H1 (cell line): Measurements from ENCODE around the gene THBS3. TPM values are rescaled to one million over a fixed set of nuclear protein-coding genes. Genes with fewer than 3 reads are reported as not detected.

ENCODE experiments used
- CTCF ChIA-PET: fragments of 300-600 bp; sonication (Branson Sonifier 250); formaldehyde crosslinking; loops from one replicate; lab custom pipeline; 2021; ENCODE audit not compliant: partially characterized antibody; lab: Charles Lee
- POLR2A ChIA-PET: fragments of 300-600 bp; sonication (Branson Sonifier 250); formaldehyde crosslinking; loops from one replicate; lab custom pipeline; 2021; ENCODE audit warnings: inconsistent platforms; ENCODE audit not compliant: partially characterized antibody; lab: Charles Lee
- DNase-seq, 2 experiments: peaks; one replicate each; pipeline versions ENCODE4 v3.0.0 to v3.0.0-alpha.2; 2010 to 2022; ENCODE audit warnings: low spot score in 2 of 2, low read depth in 1 of 2, mixed read lengths in 1 of 2
- FAIRE-seq: peaks from 2 replicates; lab custom pipeline; 2011; peaks lifted over from hg19 to GRCh38; lab: Jason Lieb, UNC
- H2AFZ ChIP-seq: 2 replicates; pipeline ENCODE4 v1.8.1; 2012; ENCODE audit warnings: low read length, inconsistent platforms
- H2AK5ac ChIP-seq: 2 replicates; pipeline ENCODE4 v1.6.1; 2013; ENCODE audit warnings: low read depth, low read length
- H2BK120ac ChIP-seq: replicated peaks from 2 replicates; pipeline ENCODE3; 2013; ENCODE audit warnings: low read depth, low read length, inconsistent platforms
- H2BK12ac ChIP-seq: 2 replicates; pipeline ENCODE4 v1.6.1; 2013; ENCODE audit warnings: low read depth, low read length
- H2BK15ac ChIP-seq: 2 replicates; pipeline ENCODE4 v1.6.1; 2013; ENCODE audit warnings: low read length
- H2BK20ac ChIP-seq: 2 replicates; pipeline ENCODE4 v1.6.1; 2013; ENCODE audit warnings: low read length
- H2BK5ac ChIP-seq: 2 replicates; pipeline ENCODE4 v1.6.1; 2013; ENCODE audit warnings: low read depth, low read length
- H3K14ac ChIP-seq: 2 replicates; pipeline ENCODE4 v1.6.1; 2013; ENCODE audit warnings: inconsistent platforms; ENCODE audit not compliant: insufficient read length
- H3K18ac ChIP-seq: 2 replicates; pipeline ENCODE4 v1.6.1; 2013; ENCODE audit warnings: low read length; ENCODE audit errors: extremely low read depth
- H3K23ac ChIP-seq: 2 replicates; pipeline ENCODE4 v1.6.1; 2013; ENCODE audit warnings: inconsistent platforms; ENCODE audit not compliant: insufficient read length
- H3K23me2 ChIP-seq: 2 replicates; pipeline ENCODE4 v1.6.1; 2013; ENCODE audit warnings: low read depth, low read length
- H3K27ac ChIP-seq: 2 replicates; pipeline ENCODE4 v1.6.1; 2011; ENCODE audit warnings: low read depth, low read length, inconsistent platforms
- H3K27me3 ChIP-seq, 4 experiments: replicated peaks in 1 of 4; 1 replicate in 1 of 4; 2 replicates in 3 of 4; pipeline versions ENCODE4 v1.6.1 to v1.8.1; 2011 to 2013; ENCODE audit warnings: low read length in 3 of 4, mild to moderate bottlenecking in 3 of 4, inconsistent platforms in 2 of 4, mixed read lengths in 2 of 4, moderate library complexity in 1 of 4; ENCODE audit not compliant: control insufficient read depth in 3 of 4, insufficient read depth in 3 of 4; ENCODE audit errors: extremely low read depth in 1 of 4
- H3K36me3 ChIP-seq, 4 experiments: 2 replicates each; pipeline versions ENCODE4 v1.6.1 to v1.8.1; 2011 to 2013; ENCODE audit warnings: mild to moderate bottlenecking in 4 of 4, low read length in 3 of 4, moderate library complexity in 2 of 4, control low read depth in 1 of 4, inconsistent platforms in 1 of 4; ENCODE audit not compliant: insufficient read depth in 4 of 4, control insufficient read depth in 2 of 4
- H3K4ac ChIP-seq: replicated peaks from 2 replicates; pipeline ENCODE3; 2013; ENCODE audit warnings: low read length, low read depth, mixed read lengths, inconsistent platforms; ENCODE audit not compliant: insufficient read length
- H3K4me1 ChIP-seq, 4 experiments: replicated peaks in 1 of 4; 1 replicate in 1 of 4; 2 replicates in 3 of 4; pipeline versions ENCODE4 v1.6.1 to v1.8.1; 2011 to 2013; ENCODE audit warnings: low read length in 3 of 4, inconsistent platforms in 2 of 4, mixed read lengths in 1 of 4; ENCODE audit not compliant: insufficient read depth in 4 of 4, control insufficient read depth in 3 of 4
- H3K4me2 ChIP-seq, 2 experiments: 2 replicates each; pipeline versions ENCODE4 v1.6.1 to v1.8.1; 2011 to 2013; ENCODE audit warnings: low read depth in 2 of 2, low read length in 2 of 2, control low read depth in 1 of 2, inconsistent platforms in 1 of 2, mild to moderate bottlenecking in 1 of 2; ENCODE audit not compliant: insufficient read depth in 1 of 2
- H3K4me3 ChIP-seq, 4 experiments: fragments of 200-600, 300-600 bp in 1 of 4; sonication (generic), shearing (Covaris generic), sonication (Bioruptor Twin) in 1 of 4; 2 replicates each; pipeline versions ENCODE4 v1.5.1 to v1.8.1; 2011 to 2016; ENCODE audit warnings: low read length in 4 of 4, low read depth in 3 of 4, control low read depth in 2 of 4, inconsistent platforms in 2 of 4, mild to moderate bottlenecking in 2 of 4, mixed read lengths in 1 of 4, moderate library complexity in 1 of 4; ENCODE audit not compliant: insufficient read depth in 2 of 4; ENCODE audit errors: extremely low read depth in 1 of 4
- H3K56ac ChIP-seq: replicated peaks from 2 replicates; pipeline ENCODE3; 2013; ENCODE audit warnings: low read depth, mild to moderate bottlenecking, mixed read lengths, low read length, inconsistent platforms; ENCODE audit not compliant: insufficient read length
- H3K79me1 ChIP-seq: 2 replicates; pipeline ENCODE4 v1.6.1; 2013; ENCODE audit warnings: low read depth, low read length, control low read depth
- H3K79me2 ChIP-seq, 2 experiments: 2 replicates each; pipeline versions ENCODE4 v1.6.1 to v1.8.1; 2012 to 2013; ENCODE audit warnings: low read length in 2 of 2, mild to moderate bottlenecking in 2 of 2, inconsistent platforms in 1 of 2; ENCODE audit not compliant: insufficient read depth in 2 of 2, control insufficient read depth in 1 of 2
- H3K9ac ChIP-seq, 4 experiments: replicated peaks in 1 of 4; 1 replicate in 1 of 4; 2 replicates in 3 of 4; pipeline versions ENCODE4 v1.6.1 to v1.8.1; 2011 to 2013; ENCODE audit warnings: low read depth in 3 of 4, low read length in 3 of 4, control low read depth in 2 of 4, mild to moderate bottlenecking in 2 of 4, moderate library complexity in 2 of 4, inconsistent platforms in 1 of 4; ENCODE audit errors: extremely low read depth in 1 of 4
- H3K9me3 ChIP-seq, 2 experiments: 2 replicates each; pipeline versions ENCODE4 v1.6.1 to v1.8.1; 2012 to 2013; ENCODE audit warnings: mild to moderate bottlenecking in 2 of 2, moderate library complexity in 2 of 2, control low read depth in 1 of 2, inconsistent platforms in 1 of 2, low read depth in 1 of 2, low read length in 1 of 2, mixed read lengths in 1 of 2; ENCODE audit not compliant: insufficient read depth in 2 of 2
- H4K20me1 ChIP-seq, 2 experiments: replicated peaks in 1 of 2; 2 replicates each; pipeline versions ENCODE3 to v1.8.1; 2011 to 2013; ENCODE audit warnings: inconsistent platforms in 2 of 2, low read length in 2 of 2, mild to moderate bottlenecking in 1 of 2; ENCODE audit not compliant: insufficient read depth in 2 of 2, control insufficient read depth in 1 of 2
- H4K5ac ChIP-seq: 2 replicates; pipeline ENCODE4 v1.6.1; 2013; ENCODE audit warnings: low read length, low read depth, mixed read lengths, inconsistent platforms; ENCODE audit not compliant: insufficient read length
- H4K8ac ChIP-seq: 2 replicates; pipeline ENCODE4 v1.8.0; 2013; ENCODE audit warnings: mild to moderate bottlenecking, moderate library complexity, low read length, inconsistent platforms; ENCODE audit not compliant: insufficient read depth; ENCODE audit errors: extremely low read depth
- H4K91ac ChIP-seq: replicated peaks from 2 replicates; pipeline ENCODE3; 2013; ENCODE audit warnings: low read length, mixed read lengths, inconsistent platforms; ENCODE audit not compliant: insufficient read length
- CTCF ChIP-seq, 3 experiments: IDR thresholded peaks; 1 replicate in 2 of 3; 2 replicates in 1 of 3; pipeline versions ENCODE4 v1.5.1 to v1.6.1; 2011; ENCODE audit warnings: low read length in 3 of 3, mild to moderate bottlenecking in 3 of 3, inconsistent platforms in 2 of 3, low read depth in 1 of 3, moderate library complexity in 1 of 3; ENCODE audit not compliant: insufficient read depth in 1 of 3; ENCODE audit errors: control extremely low read depth in 1 of 3
- SUZ12 ChIP-seq: fragments of 200-600 bp; sonication (generic); IDR thresholded peaks from 2 replicates; pipeline ENCODE4 v1.6.1; 2012; ENCODE audit warnings: mild to moderate bottlenecking, inconsistent platforms, low read length, moderate library complexity, mixed read lengths
- WGBS, 2 experiments: shearing (Covaris generic) in 1 of 2; methylation state at CpG; one replicate each; pipeline versions ENCODE4 v1.1.6 to v1.1.7; 2013 to 2015; ENCODE audit warnings: low lambda C conversion rate in 2 of 2, mixed read lengths in 2 of 2, inconsistent platforms in 1 of 2, low coverage in 1 of 2, missing lambda C conversion rate in 1 of 2; ENCODE audit not compliant: insufficient replicate concordance in 2 of 2, insufficient coverage in 1 of 2, insufficient read length in 1 of 2; ENCODE audit errors: extremely low coverage in 1 of 2, missing lambda C conversion rate in 1 of 2; 5-methylcytosine and 5-hydroxymethylcytosine counted together
- polyA plus RNA-seq, 7 experiments: library from polyadenylated mRNA; depleted of rRNA in 3 of 7; stranded (reverse) in 5 of 7; unstranded in 2 of 7; fragments of >200 nt in 5 of 7; fragments of 200-250 nt in 2 of 7; gene quantifications; 1 replicate in 5 of 7; 2 replicates in 1 of 7; 4 replicates in 1 of 7; pipeline versions ENCODE4 v1.2.1 to v1.2.3, GENCODE V29; 2011 to 2013; ENCODE audit warnings: missing spikeins in 2 of 7, mixed read lengths in 2 of 7
- total RNA-seq: library from RNA; stranded (reverse); fragmentation: NEBNext Ultra II Directional; extraction: Animal tissue kit (Norgen Biotek cat#: 25700); gene quantifications from 2 replicates; pipeline ENCODE4 v1.2.1, GENCODE V29; 2021

Gene THBS3
- total and polyA plus RNA-seq, 2 of the 8 experiments (the other 6 are each of a cell fraction or from before 2014, with no cell fraction given) = 3.0 to 3.5 TPM

DNA sequence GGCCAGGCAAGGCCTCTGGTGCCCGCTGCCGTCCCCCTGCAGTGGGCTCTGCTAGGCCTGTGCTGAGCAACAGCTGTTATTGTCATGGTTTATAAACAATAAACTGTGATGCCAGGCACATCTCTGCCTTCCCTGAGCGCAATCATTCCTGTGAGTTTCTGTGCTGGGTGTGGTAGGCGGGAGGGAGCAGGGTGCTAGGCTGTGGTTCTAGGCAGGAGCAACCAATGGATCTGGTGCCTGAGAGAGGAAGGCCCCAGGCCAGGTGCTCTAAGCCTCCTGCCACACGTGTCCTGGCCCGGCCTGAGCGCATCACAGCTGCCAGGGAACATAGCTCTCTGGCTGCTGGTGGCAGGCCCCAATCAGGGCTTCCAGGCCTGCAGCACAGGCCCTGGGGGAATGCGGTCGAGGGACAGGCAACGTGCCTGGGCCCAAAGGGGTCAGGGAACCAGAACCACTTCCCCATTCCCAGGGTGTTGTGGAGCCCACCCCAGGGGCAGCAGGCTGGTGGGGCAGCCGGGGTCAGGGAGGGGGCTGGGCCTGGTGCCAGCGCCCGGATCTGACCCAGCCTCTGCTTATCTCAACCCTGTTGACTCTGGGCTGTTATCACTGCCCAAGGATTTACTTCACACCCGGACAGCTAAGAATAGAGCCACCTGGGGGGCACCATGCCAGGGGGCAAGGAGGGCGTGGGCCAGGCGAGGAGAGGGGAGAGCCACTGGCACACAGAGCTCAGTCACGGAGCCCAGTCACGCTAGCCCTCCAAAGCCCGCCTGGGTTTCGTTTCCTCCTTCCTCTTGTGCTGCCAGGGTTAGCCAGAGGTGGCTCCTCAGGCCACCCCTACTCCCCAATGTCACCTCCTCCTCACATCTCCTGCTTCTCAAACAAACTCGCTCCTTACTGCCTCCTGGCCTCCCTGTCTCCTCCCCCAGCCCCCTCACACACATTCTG is 22.6 kb downstream of the THBS3 start:
- no peak overlapping the region; the same call in 1 of the 2 replicates for H3K18ac ChIP-seq
- H2AK5ac ChIP-seq = 0 out of 2 replicates have a peak overlapping the region, but pooled peaks have one; percentile 24
- DNase-seq (no peak), FAIRE-seq (no peak)
- H3K56ac ChIP-seq = no peak overlapping the region
- H3K27me3 ChIP-seq = no peaks in the 10 kb centered on the region
- H3K23ac ChIP-seq = no peak overlapping the region
- H3K9me3 ChIP-seq = no peaks in the 10 kb centered on the region
- no peak overlapping the region for H3K14ac ChIP-seq
- no peak overlapping the region for H4K5ac ChIP-seq
- no peak overlapping the region; the same call in 1 of the 2 replicates for H4K8ac ChIP-seq
- peaks cover 4 to 20% (median 11%) of the 10 kb centered on the region in 4 experiments for H3K4me1 ChIP-seq
- no peak overlapping the region for H3K9ac ChIP-seq
- H4K91ac ChIP-seq = peak overlapping the region; percentile 5
- peaks cover 0 to 15% (median 7%) of the 10 kb centered on the region in 4 experiments; a peak in 6 of 8 replicates for H3K36me3 ChIP-seq
- H3K27ac ChIP-seq = no peak overlapping the region
- no peak overlapping the region for H3K4me3 ChIP-seq
- no peak overlapping the region for H2AFZ ChIP-seq
- no peak overlapping the region for H2BK15ac ChIP-seq
- 80% methylated on average over 21 of the region's 21 CpGs; no CpG with 5 or more reads in 1 of the 2 experiments for WGBS, 2 experiments
- TF ChIP-seq SUZ12 = no peak
- TF ChIP-seq CTCF (IDR thresholded peaks at IDR 0.05; ENCODE audit: control extremely low read depth in 1 of 3, insufficient read depth in 1 of 3, low read depth in 1 of 3, low read length in 3 of 3) = peak in 1 of 3 experiments; percentile 27; a peak in 1 of 4 replicates
- H2BK12ac ChIP-seq = no peak overlapping the region
- H2BK120ac ChIP-seq = no peak overlapping the region
- no peaks in the 10 kb centered on the region for H3K79me2 ChIP-seq
- H3K4me2 ChIP-seq = 0 out of 4 replicates have a peak overlapping the region, but pooled peaks of 1 of the 2 experiments have one; percentile 54
- no peak overlapping the region for H2BK20ac ChIP-seq
- H4K20me1 ChIP-seq = no peaks in the 10 kb centered on the region
- POLR2A ChIA-PET = interaction anchor here (1.0 to 20.5 kb wide), 7 partner anchors 7 to 122 kb away, joined by 3 to 512 read pairs (median 3); partner anchors contain the start of genes KRTCAP2, MTX1, THBS3 and TRIM46
- no peaks in the 10 kb centered on the region; the same call in 1 of the 2 replicates for H3K23me2 ChIP-seq
- no peak overlapping the region for H3K4ac ChIP-seq
- CTCF ChIA-PET = interaction anchor here (0.9 to 6.1 kb wide), 8 partner anchors 8 to 65 kb away, joined by 3 to 38 read pairs (median 5); partner anchors contain the start of gene KRTCAP2
- no peaks in the 10 kb centered on the region for H3K79me1 ChIP-seq
- peak overlapping the region; percentile 60 for H2BK5ac ChIP-seq
